PFSK-1 (cell line): ENCODE data around the gene ELP2.

Source experiments
- POLR2AphosphoS5 ChIP-seq: IDR thresholded peaks from 2 replicates; pipeline ENCODE4 v1.6.1; 2012; ENCODE audit warnings: low read depth, mild to moderate bottlenecking, control low read depth, low read length, moderate library complexity
- REST ChIP-seq, 2 experiments: IDR thresholded peaks; 2 replicates each; pipeline versions ENCODE4 v1.6.1 to v1.8.0; 2011 to 2012; ENCODE audit warnings: low read depth in 2 of 2, low read length in 2 of 2, control low read depth in 1 of 2, inconsistent platforms in 1 of 2, mild to moderate bottlenecking in 1 of 2, moderate library complexity in 1 of 2; ENCODE audit not compliant: insufficient read depth in 1 of 2
- SIN3A ChIP-seq: IDR thresholded peaks from 2 replicates; pipeline ENCODE4 v1.6.1; 2012; ENCODE audit warnings: mild to moderate bottlenecking, low read length, moderate library complexity, borderline replicate concordance; ENCODE audit not compliant: insufficient read depth
- TAF1 ChIP-seq: IDR thresholded peaks from 2 replicates; pipeline ENCODE4 v1.6.1; 2012; ENCODE audit warnings: low read length, control low read depth, borderline replicate concordance; ENCODE audit not compliant: insufficient read depth

DNA sequence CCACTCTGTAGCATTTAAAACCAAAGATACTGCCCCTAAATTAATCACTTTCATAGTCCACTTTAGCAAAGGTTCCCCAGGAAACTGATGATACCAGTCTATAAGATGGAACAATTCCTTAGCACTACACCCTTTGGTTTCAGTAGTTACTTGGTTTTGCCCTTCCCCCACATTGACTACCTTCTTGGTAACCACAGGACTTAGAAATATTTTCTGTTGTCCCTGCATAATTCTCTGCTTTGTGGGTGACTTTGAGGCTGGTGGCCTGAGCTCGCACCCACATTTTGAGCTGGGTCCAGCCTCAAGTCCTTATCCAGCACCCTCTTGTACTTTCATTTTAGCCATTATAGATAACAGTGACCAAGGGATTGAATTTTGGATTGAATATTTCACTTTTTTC is 23.1 kb downstream of the ELP2 start:
- no peak for TF ChIP-seq REST (IDR thresholded peaks at IDR 0.05; ENCODE audit: insufficient read depth in 1 of 2, low read depth in 2 of 2, low read length in 2 of 2)
- TF ChIP-seq POLR2AphosphoS5 = no peak
- TF ChIP-seq TAF1 = no peak
- TF ChIP-seq SIN3A = no peak
